GM18520 (cell line): ENCODE data around the gene WDR33.
"Not testable (repeated sequence)": the region's sequence is repeated elsewhere in the genome, so short reads cannot be mapped to it uniquely, and the experiment has no call there.

Experiments
- ATAC-seq: cut with Tn5 transposase; IDR thresholded peaks from one replicate; pipeline ENCODE4 v1.9.1; 2021; ENCODE audit not compliant: unreplicated experiment

Gene WDR33

DNA sequence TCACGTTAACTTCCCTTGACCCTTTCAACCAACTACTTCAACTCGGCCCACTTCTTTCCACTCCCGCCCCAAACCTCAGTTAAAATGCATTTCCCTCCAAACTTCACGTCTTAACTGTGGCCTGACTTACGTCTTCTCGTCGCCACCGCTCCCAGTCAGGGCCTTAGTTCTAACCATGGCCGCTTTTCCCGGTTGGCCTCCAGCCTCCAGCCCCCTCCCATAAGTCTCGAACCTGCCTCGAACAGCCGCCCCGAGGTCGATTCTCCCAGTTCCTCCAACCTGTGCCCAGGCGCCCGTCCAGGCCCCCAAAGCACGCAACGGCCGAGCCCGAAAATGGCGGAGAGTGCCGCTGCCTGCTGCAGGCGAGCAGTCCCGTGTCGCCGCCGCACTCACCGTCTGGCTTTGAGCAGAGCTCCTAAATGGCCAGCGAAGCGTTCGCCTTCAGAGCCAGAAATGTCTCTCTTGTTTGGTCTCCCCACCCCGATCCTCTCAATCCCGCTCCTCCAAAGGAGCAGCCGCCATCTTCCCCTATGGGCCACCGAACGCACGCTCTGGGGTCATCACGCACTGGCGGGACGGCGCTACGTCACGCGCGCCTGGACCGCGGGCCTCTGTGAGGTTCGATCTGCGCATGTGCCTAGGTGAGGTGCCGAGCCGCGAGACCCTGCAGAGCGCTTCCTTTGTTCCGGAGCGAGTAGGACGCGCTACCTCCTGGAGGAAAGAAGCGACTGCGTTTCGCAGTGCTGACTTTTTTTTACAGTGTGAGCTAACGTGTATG is at the start of gene WDR33:
TSS of gene WDR33 (minus strand) at position 553 of the 778 bp plus-strand sequence. CDS start 40,190 bp downstream, outside the sequence.
- ATAC-seq, result peak; percentile 94

DNA sequence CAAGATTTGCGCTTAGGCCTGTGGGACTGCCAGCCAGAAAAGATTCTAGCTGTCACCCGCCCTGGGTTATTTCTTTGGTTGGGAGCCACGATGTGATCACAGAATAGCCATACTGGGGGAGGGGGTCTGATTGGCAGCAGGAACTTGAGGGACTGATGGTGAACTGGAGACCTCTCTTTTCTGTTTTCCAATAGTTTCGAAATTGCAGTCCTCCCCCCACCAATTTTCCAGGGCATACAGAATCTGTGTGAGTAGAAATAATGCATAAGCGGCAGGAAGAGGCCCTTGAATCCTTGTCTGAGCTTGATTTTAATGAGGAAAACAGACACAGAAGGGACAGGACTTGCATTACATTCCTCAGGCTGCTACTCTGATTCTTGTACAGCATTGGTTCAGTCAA is 49.2 kb upstream of the WDR33 start:
- ATAC-seq, result no peak

DNA sequence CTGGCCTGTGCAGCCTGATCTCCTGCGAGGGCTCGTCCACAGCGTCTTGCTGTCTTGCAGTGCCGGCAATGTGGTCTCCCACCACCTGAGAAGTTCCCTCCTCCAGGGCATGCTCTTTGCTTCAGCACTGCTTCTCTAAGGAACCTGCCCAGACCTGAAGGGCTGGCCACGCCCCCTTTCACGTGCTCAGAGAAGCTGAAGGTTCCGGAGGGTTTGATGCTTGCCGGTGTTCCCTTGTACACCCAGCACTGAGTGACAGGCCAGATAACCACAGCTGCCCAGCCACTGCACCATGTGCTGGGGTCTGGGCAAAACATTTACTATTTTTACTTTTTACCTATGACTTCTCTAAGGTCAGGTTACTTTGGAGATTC is 48.7 kb upstream of the WDR33 start:
- no peak for ATAC-seq

DNA sequence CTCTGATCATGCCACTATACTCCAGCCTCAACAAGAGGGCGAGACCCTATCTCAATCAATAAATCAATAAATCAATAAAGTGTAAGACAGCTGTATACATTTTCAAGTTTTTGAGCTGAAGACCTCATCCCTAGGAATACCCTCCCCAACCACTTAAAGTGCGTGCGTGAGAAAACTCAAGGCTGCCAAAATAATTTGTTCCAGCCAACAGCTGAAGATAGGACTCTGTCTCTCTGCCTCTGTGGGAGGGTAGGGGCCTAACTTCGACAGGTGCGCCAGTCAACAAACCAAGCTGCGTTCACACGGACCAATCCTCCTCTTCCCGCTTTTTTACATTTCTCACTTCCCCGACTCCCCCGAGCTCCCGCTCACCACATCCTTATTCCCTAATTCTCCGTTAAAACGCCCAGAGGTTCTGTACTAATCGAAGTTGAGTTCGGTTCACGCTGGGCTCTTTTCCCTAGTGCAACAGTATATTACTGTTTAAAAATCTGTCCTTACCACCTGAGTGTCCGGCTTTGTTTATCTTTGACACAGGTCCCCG is 46.4 kb upstream of the WDR33 start:
- no peak for ATAC-seq

DNA sequence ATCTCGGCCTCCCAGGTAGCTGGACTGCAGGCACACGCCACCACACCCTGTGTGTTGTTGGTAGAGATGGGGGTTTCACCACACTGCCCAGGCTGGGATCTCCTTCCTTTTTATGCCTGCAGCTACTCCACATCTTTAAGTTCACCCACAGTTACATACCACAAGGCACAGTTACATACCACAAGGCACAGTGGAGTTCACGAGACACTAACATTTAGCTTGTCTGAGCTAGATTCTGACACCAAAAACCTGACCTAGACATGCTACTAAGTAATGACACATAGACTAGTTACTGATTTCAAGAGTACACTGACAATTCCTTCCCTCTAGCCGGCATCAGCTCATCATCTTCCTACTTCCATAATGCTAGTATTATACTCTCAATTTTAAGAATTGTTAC is 42.7 kb upstream of the WDR33 start:
- ATAC-seq, result no peak

DNA sequence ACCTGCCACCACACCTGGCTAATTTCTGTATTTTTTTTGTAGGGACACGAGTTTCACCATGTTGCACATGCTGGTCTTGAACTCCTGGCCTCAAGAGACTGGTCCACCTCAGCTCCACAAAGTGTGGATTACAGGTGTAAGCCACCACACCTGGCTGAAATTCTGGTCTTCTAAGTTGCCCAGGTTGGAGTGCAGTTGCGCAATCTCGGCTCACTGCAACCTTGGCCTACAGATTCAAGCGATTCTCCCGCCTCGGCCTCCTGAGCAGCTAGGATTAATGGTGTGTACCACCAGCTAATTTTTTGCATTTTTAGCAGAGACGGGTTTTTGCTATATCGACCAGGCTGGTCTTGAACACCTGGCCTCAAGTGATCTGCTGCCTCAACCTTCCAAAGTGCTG is 41.4 kb upstream of the WDR33 start:
- ATAC-seq, result no peak

DNA sequence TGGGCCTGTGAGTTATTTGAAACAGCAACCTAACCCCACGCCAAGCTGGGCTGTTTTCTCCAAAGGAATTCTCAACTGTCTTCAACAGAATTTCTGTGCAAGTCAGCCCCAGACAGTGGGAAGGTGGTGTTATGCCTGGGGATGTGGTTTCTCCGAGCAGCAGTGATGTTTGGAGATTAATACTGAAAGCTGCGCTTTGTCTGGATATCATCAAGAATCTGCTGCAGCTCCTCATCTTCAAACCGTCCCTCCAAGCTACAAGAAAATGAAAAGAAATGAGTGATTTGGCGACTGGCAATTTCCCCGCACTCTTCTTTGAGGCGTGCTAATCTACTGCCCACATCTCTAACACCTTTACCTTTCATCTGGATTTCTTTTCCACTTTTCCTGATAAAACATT is 37.0 kb upstream of the WDR33 start:
- no peak for ATAC-seq

DNA sequence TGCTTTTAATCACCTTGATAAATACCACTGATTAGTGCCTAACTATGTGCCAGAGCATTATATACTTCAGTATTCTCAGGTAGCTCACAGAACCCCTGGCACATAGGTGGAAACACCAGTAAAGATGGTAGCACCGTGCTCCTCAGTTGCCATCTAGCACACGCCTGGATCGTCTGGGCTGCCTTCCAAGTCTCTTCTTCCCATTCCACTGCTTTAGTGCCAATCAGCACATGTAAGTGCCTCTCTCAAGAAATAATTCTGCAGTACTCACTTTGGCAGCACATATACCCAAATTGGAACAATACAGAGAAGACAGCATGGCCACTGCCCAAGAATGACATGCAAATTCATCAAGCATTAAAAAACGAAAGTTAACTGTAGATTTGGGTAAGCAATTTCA is 34.0 kb upstream of the WDR33 start:
- ATAC-seq, result no peak

DNA sequence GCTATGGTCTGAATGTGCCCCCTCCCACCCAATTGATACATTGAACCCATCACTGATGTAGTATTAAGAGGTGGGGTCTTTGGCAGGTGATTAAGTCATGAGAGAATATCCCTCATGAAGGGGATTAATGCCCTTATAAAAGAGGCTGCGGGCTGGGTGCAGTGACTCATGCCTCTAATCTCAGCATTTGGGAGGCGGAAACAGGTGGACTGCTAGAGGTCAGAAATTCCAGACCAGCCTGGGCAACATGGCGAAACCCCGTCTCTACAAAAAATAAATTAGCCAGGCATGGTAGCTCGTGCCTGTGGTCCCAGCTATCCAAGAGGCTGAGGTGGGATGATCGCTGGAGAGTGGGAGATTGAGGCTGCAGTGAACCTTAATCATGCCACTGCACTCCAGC is 32.7 kb upstream of the WDR33 start:
- ATAC-seq, result no peak

DNA sequence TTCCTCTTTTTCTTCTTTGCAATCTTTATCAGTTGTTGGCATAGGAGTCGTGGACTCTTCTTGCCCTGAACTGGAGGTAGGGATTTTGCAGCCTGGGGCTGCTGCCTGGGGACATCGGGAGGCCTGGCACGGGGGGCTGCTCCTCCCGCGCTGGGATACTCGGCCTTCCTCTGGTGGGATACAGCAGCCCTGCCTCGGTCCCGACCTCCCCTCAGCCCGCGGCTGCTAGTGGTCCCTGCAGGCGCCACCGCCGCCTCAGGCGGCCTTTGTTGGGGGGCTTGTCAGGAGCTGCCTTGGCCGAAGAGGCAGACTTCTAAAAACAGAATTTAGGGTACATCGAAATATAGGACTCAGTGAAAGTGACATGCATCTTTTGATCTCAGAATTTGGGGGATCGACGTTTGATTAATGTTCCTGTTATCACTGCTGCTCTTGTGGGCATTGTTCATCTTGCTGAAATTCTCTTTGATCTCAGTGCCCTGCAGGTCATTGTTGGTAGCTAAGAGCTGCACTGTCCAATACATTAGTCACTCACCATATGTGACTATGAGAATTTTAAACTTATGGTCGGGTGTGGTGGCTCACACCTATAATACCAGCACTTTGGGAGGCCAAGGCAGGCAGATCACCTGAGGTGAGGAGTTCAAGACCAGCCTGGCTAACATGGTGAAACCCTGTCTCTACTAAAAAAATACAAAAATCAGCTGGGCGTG is 30.7 kb upstream of the WDR33 start:
- ATAC-seq, result no peak

DNA sequence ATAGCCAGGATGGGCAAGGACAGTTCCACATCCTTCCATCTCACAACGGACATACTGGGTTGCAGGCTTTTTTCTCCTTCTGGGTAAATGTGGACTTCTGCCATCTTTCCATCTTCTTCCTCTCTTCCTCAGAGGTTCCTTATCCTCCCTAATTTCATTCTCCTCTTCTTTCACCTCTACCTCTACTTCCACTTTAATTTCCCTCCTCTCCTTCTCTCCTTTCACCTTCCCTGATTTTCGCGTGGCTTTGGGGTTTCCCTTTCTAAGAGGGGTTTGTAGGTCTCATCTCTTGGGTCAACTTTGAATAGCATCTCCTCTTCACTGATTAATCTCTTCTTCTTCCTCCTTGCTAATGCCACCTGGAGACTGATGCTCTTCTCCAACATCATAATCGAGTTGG is 29.9 kb upstream of the WDR33 start:
- ATAC-seq, result no peak

DNA sequence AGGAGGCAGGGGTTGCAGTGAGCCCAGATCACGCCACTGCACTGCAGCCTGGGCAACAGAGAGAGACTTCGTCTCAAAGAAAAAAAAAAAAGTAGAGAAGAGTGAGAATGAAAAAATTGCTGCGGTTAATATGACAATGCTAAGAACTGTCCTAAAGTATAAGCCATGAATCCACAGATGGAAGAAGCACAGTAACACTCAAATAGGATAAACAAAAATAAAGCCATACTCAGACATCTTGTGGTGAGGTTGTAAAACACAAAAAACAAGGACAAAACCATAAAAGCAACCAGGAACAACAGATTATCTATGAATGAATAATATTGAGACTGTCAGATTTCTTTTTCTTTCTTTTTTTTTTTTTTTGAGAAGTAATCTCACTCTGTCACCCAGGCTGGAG is 24.0 kb upstream of the WDR33 start:
- no peak for ATAC-seq

DNA sequence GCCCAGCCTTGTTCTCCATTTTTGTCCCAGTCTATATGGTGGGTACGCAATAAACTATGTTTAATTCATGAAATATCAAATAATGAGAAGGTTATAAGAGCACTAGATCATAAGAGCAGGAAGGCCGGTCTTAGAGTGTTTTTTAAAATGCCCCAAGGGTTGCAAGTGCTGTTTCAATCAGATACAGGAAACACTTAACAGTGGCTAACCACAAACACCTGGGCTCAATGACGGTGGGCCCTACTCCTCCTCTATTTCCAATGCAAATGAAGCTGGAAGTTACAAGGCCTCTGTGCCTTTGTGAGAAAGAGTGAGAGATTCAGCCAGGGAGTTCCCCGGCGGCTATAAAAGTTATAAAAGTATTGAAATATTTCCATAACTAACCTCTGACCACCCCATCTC is 18.9 kb upstream of the WDR33 start:
- peak; percentile 96 for ATAC-seq

DNA sequence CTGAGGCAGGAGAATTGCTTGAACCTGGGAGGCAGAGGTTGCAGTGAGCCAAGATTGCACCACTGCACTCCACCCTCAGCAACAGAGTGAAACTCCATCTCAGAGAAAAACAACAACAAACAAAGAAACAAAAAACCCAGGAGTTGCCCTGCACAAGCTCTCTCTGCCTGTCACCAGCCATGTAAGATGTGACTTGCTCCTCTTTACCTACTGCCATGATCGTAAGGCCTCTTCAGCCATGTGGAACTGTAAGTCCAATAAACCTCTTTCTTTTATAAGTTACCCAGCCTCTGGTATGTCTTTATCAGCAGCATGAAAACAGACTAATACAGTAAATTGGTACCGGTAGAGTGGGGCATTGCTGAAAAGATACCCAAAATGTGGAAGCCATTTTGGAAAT is 15.7 kb upstream of the WDR33 start:
- not testable (repeated sequence) for ATAC-seq

DNA sequence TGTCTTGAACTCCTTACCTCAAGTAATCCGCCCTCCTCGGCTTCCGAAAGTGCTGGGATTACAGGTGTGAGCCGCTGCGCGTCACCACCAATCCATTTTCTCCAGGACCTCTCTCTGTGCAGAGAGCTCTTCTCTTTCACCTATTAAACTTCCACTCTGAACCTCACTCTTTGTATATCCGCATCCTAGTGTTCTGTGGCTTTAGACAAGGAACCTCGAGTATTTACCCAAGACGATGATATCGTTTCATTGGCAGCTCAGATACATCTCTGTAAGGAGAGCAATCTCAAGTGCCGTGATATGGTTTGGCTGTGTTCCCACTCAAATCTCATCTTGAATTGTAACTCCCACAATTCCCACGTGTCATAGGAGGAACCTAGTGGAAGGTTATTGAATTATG is 15.1 kb upstream of the WDR33 start:
- ATAC-seq, result no peak

DNA sequence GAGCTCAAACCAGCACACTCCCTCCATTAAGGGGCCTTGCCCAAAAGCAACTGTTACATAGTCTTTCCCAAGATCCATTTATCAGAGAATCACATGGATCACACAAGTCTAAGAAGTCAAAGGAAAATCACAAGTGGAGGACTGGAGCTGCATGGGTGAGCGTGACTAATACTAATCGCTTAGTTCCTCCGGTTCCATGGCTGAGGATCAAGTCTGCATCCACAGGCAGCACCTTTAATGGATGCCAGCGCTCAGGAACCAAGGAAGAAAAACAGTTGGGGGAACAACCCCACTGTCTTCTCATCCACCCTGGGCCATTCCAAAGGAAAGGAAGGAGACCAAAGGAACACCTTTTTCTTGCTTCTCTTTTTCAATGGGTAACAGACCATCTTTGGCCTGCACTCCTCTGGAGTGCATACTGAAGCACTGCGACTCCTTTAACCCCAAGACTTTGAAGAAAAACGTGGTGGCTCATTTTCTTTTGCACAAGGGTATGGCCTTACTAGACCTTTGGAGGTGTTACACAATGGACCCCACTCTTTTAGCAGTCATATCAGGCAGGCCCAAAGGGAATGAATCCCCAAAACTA is 9.2 kb upstream of the WDR33 start:
- no peak for ATAC-seq

DNA sequence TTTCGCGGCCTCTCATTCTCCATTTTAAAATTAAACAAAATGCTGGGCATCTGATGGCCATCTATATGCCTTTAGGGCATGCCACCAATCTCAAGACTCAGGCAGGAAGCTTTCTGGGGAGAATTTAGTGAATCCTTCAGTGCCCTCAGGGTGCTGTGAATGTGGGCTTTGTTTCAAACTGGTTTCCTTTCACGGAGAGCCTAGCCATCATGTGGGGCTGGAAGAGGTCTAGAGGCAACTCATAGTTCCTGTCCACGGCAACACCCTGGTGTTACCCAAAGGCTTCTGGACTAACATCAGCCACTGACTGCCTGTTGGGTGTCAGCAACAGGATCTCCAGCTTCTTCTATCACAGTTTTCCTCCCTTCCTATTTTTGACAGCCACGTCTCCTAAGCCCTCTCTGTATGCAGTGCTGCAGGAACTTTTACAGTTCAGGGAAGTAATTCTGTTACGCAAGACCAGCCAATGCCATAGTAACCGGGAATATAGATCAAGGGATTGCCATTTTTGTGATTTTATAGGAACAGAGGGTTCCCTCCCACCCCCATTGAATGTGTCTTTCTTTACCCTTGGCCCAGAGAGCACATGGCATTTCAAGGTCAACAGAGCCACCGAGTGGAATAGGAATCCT is 7.9 kb upstream of the WDR33 start:
- no peak for ATAC-seq

DNA sequence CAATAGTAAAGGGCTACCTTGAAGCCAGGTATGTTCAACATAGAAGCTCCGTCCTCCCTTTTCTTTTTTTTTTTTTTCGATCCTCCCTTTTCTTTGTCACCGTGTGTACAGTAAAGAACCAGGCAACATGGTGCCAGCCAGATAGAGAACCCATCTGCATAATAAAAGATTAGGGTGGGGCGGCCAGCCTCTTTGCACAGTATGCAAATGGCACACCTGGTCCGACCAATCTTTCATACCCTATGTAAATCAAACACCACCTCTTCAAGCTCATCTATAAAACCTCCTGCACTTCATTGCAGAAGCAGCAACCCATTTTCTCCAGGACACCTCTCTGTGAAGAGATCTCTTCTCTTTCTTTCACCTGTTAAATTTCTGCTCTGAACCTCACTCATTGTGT is 7.3 kb upstream of the WDR33 start:
- ATAC-seq, result no peak

DNA sequence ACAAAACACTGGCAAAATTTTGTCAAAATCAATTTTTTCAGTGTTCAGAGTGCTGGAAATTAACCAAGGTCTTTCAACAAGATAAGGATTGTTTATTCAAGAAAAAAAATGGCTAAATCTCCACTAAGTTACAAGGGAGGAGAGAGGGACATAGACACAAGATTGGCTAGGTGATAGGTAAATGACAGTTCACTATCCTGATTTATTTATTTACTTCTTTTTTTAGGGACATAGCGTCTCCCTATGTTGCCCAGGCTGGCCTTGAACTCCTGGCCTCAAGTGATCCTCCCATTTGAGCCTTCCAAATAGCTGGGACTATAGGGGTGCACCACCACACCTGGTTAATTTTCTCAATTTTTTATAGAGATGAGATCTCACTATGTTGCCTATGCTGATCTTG is 3.7 kb upstream of the WDR33 start:
- no peak for ATAC-seq

DNA sequence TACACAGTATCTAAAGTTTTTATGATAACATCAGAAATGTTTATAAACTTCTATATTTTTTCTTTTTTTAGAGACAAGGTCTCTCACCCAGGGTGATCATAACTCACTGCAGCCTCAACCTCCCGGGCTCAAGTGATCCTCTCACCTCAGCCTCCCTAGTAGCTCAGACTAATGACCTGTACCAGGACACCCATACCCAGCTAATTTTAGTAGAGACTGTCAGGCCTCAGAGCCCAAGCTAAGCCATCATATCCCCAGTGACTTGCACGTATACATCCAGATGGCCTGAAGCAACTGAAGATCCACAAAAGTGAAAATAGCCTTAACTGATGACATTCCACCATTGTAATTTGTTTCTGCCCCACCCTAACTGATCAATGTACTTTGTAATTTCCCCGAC is 1.5 kb upstream of the WDR33 start:
- ATAC-seq, result not testable (repeated sequence)
